Endodermal cell (in vitro differentiated cells): ENCODE data around the gene CERKL. TPM values are rescaled to one million over a fixed set of nuclear protein-coding genes. Genes with fewer than 3 reads are reported as not detected.

Source experiments
- DNase-seq: peaks from one replicate; pipeline ENCODE4 v3.0.0-alpha.2; 2017
- H3K27ac ChIP-seq: 2 replicates; pipeline ENCODE4 v1.5.1; 2013; ENCODE audit warnings: mild to moderate bottlenecking, low read depth, low read length, moderate library complexity
- H3K27me3 ChIP-seq: 2 replicates; pipeline ENCODE4 v1.6.1; 2013; ENCODE audit warnings: mild to moderate bottlenecking, low read length, moderate library complexity; ENCODE audit not compliant: insufficient read depth, control insufficient read depth, poor library complexity, severe bottlenecking
- H3K36me3 ChIP-seq: 2 replicates; pipeline ENCODE4 v1.7.0; 2013; ENCODE audit warnings: mild to moderate bottlenecking, low read length, moderate library complexity; ENCODE audit not compliant: control insufficient read depth, insufficient read depth
- H3K4me1 ChIP-seq: one replicate; pipeline ENCODE4 v1.7.0; 2013; ENCODE audit warnings: low read length; ENCODE audit not compliant: control insufficient read depth, insufficient read depth
- H3K4me3 ChIP-seq: 2 replicates; pipeline ENCODE4 v1.5.1; 2013; ENCODE audit warnings: mild to moderate bottlenecking, low read length, moderate library complexity
- H3K9ac ChIP-seq: 2 replicates; pipeline ENCODE4 v1.6.1; 2013; ENCODE audit warnings: mild to moderate bottlenecking, low read length, moderate library complexity; ENCODE audit not compliant: poor library complexity, severe bottlenecking; ENCODE audit errors: extremely low read depth
- H3K9me3 ChIP-seq: 2 replicates; pipeline ENCODE4 v1.6.1; 2013; ENCODE audit warnings: mild to moderate bottlenecking, low read length, moderate library complexity; ENCODE audit not compliant: control insufficient read depth
- H3K27ac Mint-ChIP-seq: 2 replicates; pipeline ENCODE4 v1.8.0; 2020; ENCODE audit warnings: mixed read lengths
- H3K27me3 Mint-ChIP-seq: 2 replicates; pipeline ENCODE4 v1.8.0; 2021; ENCODE audit warnings: mild to moderate bottlenecking, mixed read lengths; ENCODE audit not compliant: insufficient read depth
- H3K36me3 Mint-ChIP-seq: 2 replicates; pipeline ENCODE4 v1.8.0; 2020; ENCODE audit warnings: low read depth, mixed read lengths
- H3K4me1 Mint-ChIP-seq: 2 replicates; pipeline ENCODE4 v1.8.0; 2020; ENCODE audit warnings: mixed read lengths
- H3K4me3 Mint-ChIP-seq: 2 replicates; pipeline ENCODE4 v1.8.0; 2020; ENCODE audit warnings: mild to moderate bottlenecking, moderate library complexity, mixed read lengths
- H3K9me3 Mint-ChIP-seq: 2 replicates; pipeline ENCODE4 v1.8.0; 2020; ENCODE audit warnings: mild to moderate bottlenecking, mixed read lengths
- WGBS, 2 experiments: methylation state at CpG; one replicate each; pipeline versions ENCODE4 v1.1.5 to v1.1.7; 2013; ENCODE audit warnings: missing lambda C conversion rate in 2 of 2, mixed read lengths in 1 of 2; ENCODE audit not compliant: insufficient coverage in 1 of 2, insufficient read length in 1 of 2; 5-methylcytosine and 5-hydroxymethylcytosine counted together
- total RNA-seq, 2 donors: library from RNA; stranded (reverse); fragmentation: NEBNext Ultra II Directional in 1 of 2; extraction: Animal tissue kit (Norgen Biotek cat#: 25700) in 1 of 2; gene quantifications; 2 replicates in 1 of 2; 3 replicates in 1 of 2; pipeline ENCODE4 v1.2.1, GENCODE V29; 2021
- TF ChIP-seq, protein P1 (sequence below): fragments of 200-600 bp; sonication (generic); conservative IDR thresholded peaks from 2 replicates; pipeline ENCODE4 v1.5.0; 2021; ENCODE audit warnings: antibody characterized with exemption, mild to moderate bottlenecking

CERKL gene
- total RNA-seq, 2 donors from 2014 or later, result 0.20 to 0.31 TPM

DNA sequence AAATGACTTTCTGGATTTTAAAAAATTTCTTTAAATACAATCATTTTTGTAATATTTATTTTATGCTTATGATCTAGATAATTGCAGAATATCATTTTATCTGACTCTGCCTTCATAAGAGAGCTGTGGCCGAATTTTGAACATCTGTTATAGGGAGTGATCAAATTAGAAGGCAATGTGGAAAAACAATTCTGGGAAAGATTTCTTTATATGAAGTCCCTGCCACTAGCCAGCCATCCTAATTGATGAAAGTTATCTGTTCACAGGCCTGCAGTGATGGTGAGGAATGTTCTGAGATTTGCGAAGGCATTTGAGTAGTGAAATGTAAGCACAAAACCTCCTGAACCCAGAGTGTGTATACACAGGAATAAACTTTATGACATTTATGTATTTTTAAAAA is 120.2 kb downstream of the CERKL start:
- TF ChIP-seq, protein P1, sequence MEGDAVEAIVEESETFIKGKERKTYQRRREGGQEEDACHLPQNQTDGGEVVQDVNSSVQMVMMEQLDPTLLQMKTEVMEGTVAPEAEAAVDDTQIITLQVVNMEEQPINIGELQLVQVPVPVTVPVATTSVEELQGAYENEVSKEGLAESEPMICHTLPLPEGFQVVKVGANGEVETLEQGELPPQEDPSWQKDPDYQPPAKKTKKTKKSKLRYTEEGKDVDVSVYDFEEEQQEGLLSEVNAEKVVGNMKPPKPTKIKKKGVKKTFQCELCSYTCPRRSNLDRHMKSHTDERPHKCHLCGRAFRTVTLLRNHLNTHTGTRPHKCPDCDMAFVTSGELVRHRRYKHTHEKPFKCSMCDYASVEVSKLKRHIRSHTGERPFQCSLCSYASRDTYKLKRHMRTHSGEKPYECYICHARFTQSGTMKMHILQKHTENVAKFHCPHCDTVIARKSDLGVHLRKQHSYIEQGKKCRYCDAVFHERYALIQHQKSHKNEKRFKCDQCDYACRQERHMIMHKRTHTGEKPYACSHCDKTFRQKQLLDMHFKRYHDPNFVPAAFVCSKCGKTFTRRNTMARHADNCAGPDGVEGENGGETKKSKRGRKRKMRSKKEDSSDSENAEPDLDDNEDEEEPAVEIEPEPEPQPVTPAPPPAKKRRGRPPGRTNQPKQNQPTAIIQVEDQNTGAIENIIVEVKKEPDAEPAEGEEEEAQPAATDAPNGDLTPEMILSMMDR, result no peak
- Mint-ChIP-seq H3K4me1 (no peaks in the 10 kb centered on the region), H3K27ac (no peak overlapping the region), H3K36me3 (no peaks in the 10 kb centered on the region), H3K9me3 (peaks cover 4% of the 10 kb centered on the region), H3K27me3 (no peaks in the 10 kb centered on the region), H3K4me3 (no peak overlapping the region)
- Histone ChIP-seq H3K27ac (no peak overlapping the region), H3K27me3 (no peaks in the 10 kb centered on the region), H3K36me3 (no peaks in the 10 kb centered on the region), H3K4me1 (no peaks in the 10 kb centered on the region), H3K9me3 (peaks cover 4% of the 10 kb centered on the region), H3K9ac (no peak overlapping the region), H3K4me3 (no peak overlapping the region)
- 100% methylated on average over 1 to 2 of the region's 2 CpGs for WGBS, 2 experiments
- no peak for DNase-seq

DNA sequence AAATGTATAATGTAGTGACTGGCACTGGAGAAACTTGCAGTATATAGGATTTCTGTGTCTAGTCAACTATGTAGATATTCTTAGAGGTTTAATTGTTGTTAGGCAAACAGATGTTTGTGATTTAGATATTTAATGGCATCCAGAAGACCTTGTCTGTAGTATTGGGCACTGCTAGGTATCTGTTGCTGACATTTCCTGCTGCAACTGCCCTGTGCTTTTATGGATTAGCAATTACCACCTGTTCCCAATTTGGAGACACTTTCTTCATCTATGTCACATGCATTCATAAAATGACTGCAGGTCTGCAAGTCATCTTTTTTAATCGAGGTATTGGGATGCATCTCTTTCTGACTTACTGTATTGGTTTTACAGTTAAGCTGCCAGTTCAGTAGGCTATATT is 128.5 kb downstream of the CERKL start:
- Mint-ChIP-seq H3K4me3 (no peak overlapping the region), H3K4me1 (no peaks in the 10 kb centered on the region), H3K9me3 (no peaks in the 10 kb centered on the region), H3K27me3 (no peaks in the 10 kb centered on the region), H3K36me3 (no peaks in the 10 kb centered on the region), H3K27ac (no peak overlapping the region)
- Histone ChIP-seq H3K27ac (no peak overlapping the region), H3K36me3 (no peaks in the 10 kb centered on the region), H3K9me3 (no peaks in the 10 kb centered on the region), H3K4me3 (no peak overlapping the region), H3K9ac (no peak overlapping the region), H3K4me1 (no peaks in the 10 kb centered on the region), H3K27me3 (no peaks in the 10 kb centered on the region)
- TF ChIP-seq, protein P1, result no peak
- 80 to 91% methylated on average over 1 of the region's 1 CpG for WGBS, 2 experiments
- no peak for DNase-seq

DNA sequence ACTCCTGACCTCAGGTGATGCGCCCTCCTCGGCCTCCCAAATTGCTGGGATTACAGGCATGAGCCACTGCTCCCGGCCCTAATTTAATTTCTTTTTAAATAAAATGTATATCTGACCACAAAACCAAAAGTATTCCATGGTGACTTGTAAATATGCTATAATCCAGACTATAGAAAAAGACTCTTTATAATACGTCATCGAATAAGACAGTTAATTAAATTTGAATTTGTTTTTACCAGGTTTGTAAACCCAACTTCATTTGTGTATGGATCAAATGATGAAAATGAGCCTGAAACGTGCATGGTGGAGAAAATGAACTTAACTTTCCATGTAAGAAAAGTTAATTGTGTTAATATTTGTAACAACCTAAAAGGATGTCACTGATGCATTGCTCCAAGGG is 129.8 kb downstream of the CERKL start:
- Histone ChIP-seq H3K36me3 (no peaks in the 10 kb centered on the region), H3K4me3 (no peak overlapping the region), H3K27me3 (no peaks in the 10 kb centered on the region), H3K9ac (no peak overlapping the region), H3K4me1 (no peaks in the 10 kb centered on the region), H3K9me3 (no peaks in the 10 kb centered on the region), H3K27ac (no peak overlapping the region)
- H3K27ac Mint-ChIP-seq, result no peak overlapping the region
- no peaks in the 10 kb centered on the region for H3K36me3 Mint-ChIP-seq
- no peaks in the 10 kb centered on the region for H3K9me3 Mint-ChIP-seq
- no peaks in the 10 kb centered on the region for H3K4me1 Mint-ChIP-seq
- H3K27me3 Mint-ChIP-seq, result no peaks in the 10 kb centered on the region
- TF ChIP-seq, protein P1, result no peak
- WGBS, 2 experiments, result 91 to 100% methylated on average over 2 to 6 of the region's 6 CpGs
- no peak for DNase-seq
- no peak overlapping the region for H3K4me3 Mint-ChIP-seq
